HepG2 (cell line): ENCODE measurements around the gene ARHGEF4. TPM values are rescaled to one million over a fixed set of nuclear protein-coding genes. Genes with fewer than 3 reads are reported as not detected.

Experiments
- ARNTL ChIP-seq: sonication (generic); formaldehyde crosslinking; IDR thresholded peaks from 2 replicates; pipeline ENCODE4 v1.4.0; 2020; ENCODE audit warnings: mild to moderate bottlenecking, missing genetic modification reagents
- DMAP1 ChIP-seq: IDR thresholded peaks from 2 replicates; pipeline ENCODE4 v1.6.1; 2016
- HES4 ChIP-seq: sonication (generic); formaldehyde crosslinking; IDR thresholded peaks from 2 replicates; pipeline ENCODE4 v1.9.0; 2021; ENCODE audit warnings: mild to moderate bottlenecking, missing genetic modification reagents, borderline replicate concordance
- ISL2 ChIP-seq: sonication (generic); formaldehyde crosslinking; IDR thresholded peaks from 2 replicates; pipeline ENCODE4 v1.5.0; 2020; ENCODE audit warnings: missing genetic modification reagents
- KAT8 ChIP-seq: IDR thresholded peaks from 2 replicates; pipeline ENCODE4 v1.6.1; 2016; ENCODE audit warnings: missing genetic modification reagents, missing compliant biosample characterization
- KDM5A ChIP-seq: fragments of 200-600 bp; sonication (generic); IDR thresholded peaks from 2 replicates; pipeline ENCODE4 v1.7.0; 2018; ENCODE audit warnings: antibody characterized with exemption, mild to moderate bottlenecking, low read length, borderline replicate concordance
- MAF1 ChIP-seq: sonication (generic); formaldehyde crosslinking; IDR thresholded peaks from 2 replicates; pipeline ENCODE4 v1.5.0; 2020; ENCODE audit warnings: missing genetic modification reagents, borderline replicate concordance
- NFE2 ChIP-seq: sonication (generic); formaldehyde crosslinking; IDR thresholded peaks from 2 replicates; pipeline ENCODE4 v1.4.0; 2020; ENCODE audit warnings: missing genetic modification reagents
- RARA ChIP-seq: IDR thresholded peaks from 2 replicates; pipeline ENCODE4 v1.6.1; 2016; ENCODE audit warnings: missing genetic modification reagents, missing compliant biosample characterization
- RBAK ChIP-seq: sonication (generic); formaldehyde crosslinking; IDR thresholded peaks from 2 replicates; pipeline ENCODE4 v1.5.1; 2020; ENCODE audit warnings: mild to moderate bottlenecking, missing genetic modification reagents
- RORA ChIP-seq: sonication (generic); formaldehyde crosslinking; IDR thresholded peaks from 2 replicates; pipeline ENCODE4 v1.5.0; 2020; ENCODE audit warnings: mild to moderate bottlenecking, missing genetic modification reagents, moderate library complexity
- SALL2 ChIP-seq: sonication (generic); formaldehyde crosslinking; IDR thresholded peaks from 2 replicates; pipeline ENCODE4 v1.8.1; 2023; ENCODE audit warnings: mild to moderate bottlenecking, missing genetic modification reagents, inconsistent platforms
- SAP130 ChIP-seq: IDR thresholded peaks from 2 replicates; pipeline ENCODE4 v1.6.1; 2016; ENCODE audit warnings: low read depth
- SIX1 ChIP-seq: sonication (generic); formaldehyde crosslinking; IDR thresholded peaks from 2 replicates; pipeline ENCODE4 v1.4.0; 2020; ENCODE audit warnings: missing genetic modification reagents, borderline replicate concordance
- U2AF2 ChIP-seq: fragments of 200-400 bp; formaldehyde crosslinking; IDR thresholded peaks from 2 replicates; pipeline ENCODE4 v1.6.1; 2017; ENCODE audit warnings: low read depth, mild to moderate bottlenecking, low read length
- ZFP62 ChIP-seq: sonication (generic); formaldehyde crosslinking; IDR thresholded peaks from 2 replicates; pipeline ENCODE4 v1.4.0; 2020; ENCODE audit warnings: missing genetic modification reagents
- ZNF101 ChIP-seq: sonication (generic); formaldehyde crosslinking; IDR thresholded peaks from 2 replicates; pipeline ENCODE4 v1.4.0; 2020; ENCODE audit warnings: mild to moderate bottlenecking, low read depth, missing genetic modification reagents, borderline replicate concordance
- ZNF12 ChIP-seq: sonication (generic); formaldehyde crosslinking; IDR thresholded peaks from 2 replicates; pipeline ENCODE4 v1.5.0; 2020; ENCODE audit warnings: missing genetic modification reagents
- ZNF3 ChIP-seq: IDR thresholded peaks from 2 replicates; pipeline ENCODE4 v1.7.0; 2017; ENCODE audit warnings: inconsistent platforms
- ZNF33A ChIP-seq: sonication (generic); formaldehyde crosslinking; IDR thresholded peaks from 2 replicates; pipeline ENCODE4 v1.5.1; 2020; ENCODE audit warnings: missing genetic modification reagents, mild to moderate bottlenecking, moderate library complexity, borderline replicate concordance
- ZNF768 ChIP-seq: sonication (generic); formaldehyde crosslinking; IDR thresholded peaks from 2 replicates; pipeline ENCODE4 v1.4.0; 2020; ENCODE audit warnings: missing genetic modification reagents
- polyA plus RNA-seq, 8 experiments: library from polyadenylated mRNA; depleted of rRNA in 3 of 8; stranded (reverse) in 7 of 8; unstranded in 1 of 8; fragments of >200 nt; fragmentation: Illumina TruSeq in 4 of 8; extraction: Trizol in 4 of 8; gene quantifications; 2 replicates each; pipeline versions ENCODE4 v1.2.1 to v1.2.3, GENCODE V29; 2011 to 2016; ENCODE audit warnings: low read depth in 4 of 8, missing spikeins in 1 of 8, mixed read lengths in 1 of 8; ENCODE audit not compliant: insufficient read depth in 1 of 8
- total RNA-seq, 5 experiments: library from RNA; depleted of rRNA; stranded (reverse); fragments of >200 nt; fragmentation: Illumina TruSeq; extraction: Trizol; gene quantifications; 2 replicates each; pipeline ENCODE4 v1.2.3, GENCODE V29; 2016; ENCODE audit warnings: low read depth in 1 of 5
- TF ChIP-seq, protein P1 (sequence below): sonication (generic); formaldehyde crosslinking; IDR thresholded peaks from 2 replicates; pipeline ENCODE4 v1.5.0; 2020; ENCODE audit warnings: missing genetic modification reagents, mild to moderate bottlenecking, borderline replicate concordance
- TF ChIP-seq, protein P2 (sequence below): sonication (generic); formaldehyde crosslinking; IDR thresholded peaks from 2 replicates; pipeline ENCODE4 v1.9.0; 2022; ENCODE audit warnings: low read depth, missing genetic modification reagents
- TF ChIP-seq, protein P3 (sequence below): sonication (generic); formaldehyde crosslinking; IDR thresholded peaks from 2 replicates; pipeline ENCODE4 v1.4.0; 2020; ENCODE audit warnings: mild to moderate bottlenecking, missing genetic modification reagents
- TF ChIP-seq, protein P4 (sequence below): IDR thresholded peaks from 2 replicates; pipeline ENCODE4 v1.6.1; 2018; ENCODE audit warnings: missing genetic modification reagents, mild to moderate bottlenecking, missing compliant biosample characterization

ARHGEF4 gene
- total and polyA plus RNA-seq, 2 of the 13 experiments (the other 11 are each of a cell fraction or from before 2014, with no cell fraction given): 0.11 to 0.13 TPM

DNA sequence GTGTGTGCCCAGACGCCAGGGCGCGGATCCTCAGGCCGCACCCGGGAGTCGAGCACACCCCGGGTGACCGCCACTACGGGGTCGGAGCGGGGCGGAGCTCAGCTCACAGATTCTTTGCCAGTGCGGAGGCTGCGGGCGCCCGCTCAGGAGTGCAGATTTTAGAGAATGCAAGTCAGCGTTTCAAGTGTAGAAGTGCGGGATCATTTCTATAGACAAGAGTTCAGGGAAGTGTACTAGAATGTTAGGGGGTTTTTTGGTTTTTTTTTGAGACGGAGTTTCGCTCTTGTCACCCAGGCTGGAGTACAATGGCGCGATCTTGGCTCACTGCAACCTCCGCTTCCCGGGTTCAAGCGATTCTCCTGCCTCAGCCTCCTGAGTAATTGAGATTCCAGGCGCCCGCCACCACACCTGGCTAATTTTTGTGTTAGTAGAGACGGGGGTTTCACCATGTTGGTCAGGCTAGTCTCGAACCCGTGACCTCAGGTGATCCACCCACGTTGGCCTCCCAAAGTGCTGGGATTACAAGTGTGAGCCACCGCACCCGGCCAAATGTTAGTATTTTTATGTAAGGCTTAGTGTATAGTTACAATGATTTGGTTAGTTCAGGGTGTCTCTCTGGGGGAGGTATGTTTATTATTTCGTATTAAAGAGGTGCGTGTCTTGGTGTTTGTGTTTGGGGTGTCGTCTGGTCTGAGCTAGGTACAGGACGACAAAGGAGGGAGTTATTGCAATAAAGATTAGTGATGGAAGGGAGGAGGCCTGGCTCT lies 257.2 kb downstream of the ARHGEF4 start (continued):
- no peak for TF ChIP-seq ZNF33A (CRISPR knock-in tag)
- TF ChIP-seq, protein P1, sequence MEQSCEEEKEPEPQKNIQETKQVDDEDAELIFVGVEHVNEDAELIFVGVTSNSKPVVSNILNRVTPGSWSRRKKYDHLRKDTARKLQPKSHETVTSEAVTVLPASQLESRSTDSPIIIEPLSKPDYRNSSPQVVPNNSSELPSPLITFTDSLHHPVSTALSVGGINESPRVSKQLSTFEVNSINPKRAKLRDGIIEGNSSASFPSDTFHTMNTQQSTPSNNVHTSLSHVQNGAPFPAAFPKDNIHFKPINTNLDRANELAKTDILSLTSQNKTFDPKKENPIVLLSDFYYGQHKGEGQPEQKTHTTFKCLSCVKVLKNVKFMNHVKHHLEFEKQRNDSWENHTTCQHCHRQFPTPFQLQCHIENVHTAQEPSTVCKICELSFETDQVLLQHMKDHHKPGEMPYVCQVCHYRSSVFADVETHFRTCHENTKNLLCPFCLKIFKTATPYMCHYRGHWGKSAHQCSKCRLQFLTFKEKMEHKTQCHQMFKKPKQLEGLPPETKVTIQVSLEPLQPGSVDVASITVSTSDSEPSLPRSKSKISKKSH (CRISPR knock-in tag): no peak
- TF ChIP-seq, protein P2, sequence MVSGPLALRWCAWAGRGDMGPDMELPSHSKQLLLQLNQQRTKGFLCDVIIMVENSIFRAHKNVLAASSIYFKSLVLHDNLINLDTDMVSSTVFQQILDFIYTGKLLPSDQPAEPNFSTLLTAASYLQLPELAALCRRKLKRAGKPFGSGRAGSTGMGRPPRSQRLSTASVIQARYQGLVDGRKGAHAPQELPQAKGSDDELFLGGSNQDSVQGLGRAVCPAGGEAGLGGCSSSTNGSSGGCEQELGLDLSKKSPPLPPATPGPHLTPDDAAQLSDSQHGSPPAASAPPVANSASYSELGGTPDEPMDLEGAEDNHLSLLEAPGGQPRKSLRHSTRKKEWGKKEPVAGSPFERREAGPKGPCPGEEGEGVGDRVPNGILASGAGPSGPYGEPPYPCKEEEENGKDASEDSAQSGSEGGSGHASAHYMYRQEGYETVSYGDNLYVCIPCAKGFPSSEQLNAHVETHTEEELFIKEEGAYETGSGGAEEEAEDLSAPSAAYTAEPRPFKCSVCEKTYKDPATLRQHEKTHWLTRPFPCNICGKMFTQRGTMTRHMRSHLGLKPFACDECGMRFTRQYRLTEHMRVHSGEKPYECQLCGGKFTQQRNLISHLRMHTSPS: no peak
- TF ChIP-seq ARNTL (CRISPR knock-in tag): no peak
- TF ChIP-seq ZNF768 (CRISPR knock-in tag): no peak
- no peak for TF ChIP-seq MAF1 (CRISPR knock-in tag)
- no peak for TF ChIP-seq RARA (CRISPR knock-in tag)
- 0 out of 2 replicates have a peak, but pooled peaks have one; percentile 1 for TF ChIP-seq ISL2 (CRISPR knock-in tag)
- no peak for TF ChIP-seq ZNF12 (CRISPR knock-in tag)
- peak; percentile 52; the same call in 1 of the 2 replicates for TF ChIP-seq KDM5A
- TF ChIP-seq SAP130 (CRISPR knock-in tag): peak; percentile 6
- TF ChIP-seq RORA (CRISPR knock-in tag): peak; percentile 63; the same call in 1 of the 2 replicates
- TF ChIP-seq, protein P3, sequence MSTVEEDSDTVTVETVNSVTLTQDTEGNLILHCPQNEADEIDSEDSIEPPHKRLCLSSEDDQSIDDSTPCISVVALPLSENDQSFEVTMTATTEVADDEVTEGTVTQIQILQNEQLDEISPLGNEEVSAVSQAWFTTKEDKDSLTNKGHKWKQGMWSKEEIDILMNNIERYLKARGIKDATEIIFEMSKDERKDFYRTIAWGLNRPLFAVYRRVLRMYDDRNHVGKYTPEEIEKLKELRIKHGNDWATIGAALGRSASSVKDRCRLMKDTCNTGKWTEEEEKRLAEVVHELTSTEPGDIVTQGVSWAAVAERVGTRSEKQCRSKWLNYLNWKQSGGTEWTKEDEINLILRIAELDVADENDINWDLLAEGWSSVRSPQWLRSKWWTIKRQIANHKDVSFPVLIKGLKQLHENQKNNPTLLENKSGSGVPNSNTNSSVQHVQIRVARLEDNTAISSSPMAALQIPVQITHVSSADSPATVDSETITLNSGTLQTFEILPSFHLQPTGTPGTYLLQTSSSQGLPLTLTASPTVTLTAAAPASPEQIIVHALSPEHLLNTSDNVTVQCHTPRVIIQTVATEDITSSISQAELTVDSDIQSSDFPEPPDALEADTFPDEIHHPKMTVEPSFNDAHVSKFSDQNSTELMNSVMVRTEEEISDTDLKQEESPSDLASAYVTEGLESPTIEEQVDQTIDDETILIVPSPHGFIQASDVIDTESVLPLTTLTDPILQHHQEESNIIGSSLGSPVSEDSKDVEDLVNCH: no peak
- no peak for TF ChIP-seq RBAK (CRISPR knock-in tag)
- TF ChIP-seq NFE2 (CRISPR knock-in tag): no peak
- TF ChIP-seq DMAP1: 0 out of 2 replicates have a peak, but pooled peaks have one; percentile 27
- TF ChIP-seq SALL2: no peak
- TF ChIP-seq ZNF101: no peak
- TF ChIP-seq HES4 (CRISPR knock-in tag): no peak
- TF ChIP-seq ZNF3: no peak
- TF ChIP-seq ZFP62 (CRISPR knock-in tag): no peak
- peak; percentile 16; the same call in 1 of the 2 replicates for TF ChIP-seq KAT8 (CRISPR knock-in tag)
- TF ChIP-seq U2AF2: no peak
- TF ChIP-seq SIX1 (CRISPR knock-in tag): no peak
- TF ChIP-seq, protein P4, sequence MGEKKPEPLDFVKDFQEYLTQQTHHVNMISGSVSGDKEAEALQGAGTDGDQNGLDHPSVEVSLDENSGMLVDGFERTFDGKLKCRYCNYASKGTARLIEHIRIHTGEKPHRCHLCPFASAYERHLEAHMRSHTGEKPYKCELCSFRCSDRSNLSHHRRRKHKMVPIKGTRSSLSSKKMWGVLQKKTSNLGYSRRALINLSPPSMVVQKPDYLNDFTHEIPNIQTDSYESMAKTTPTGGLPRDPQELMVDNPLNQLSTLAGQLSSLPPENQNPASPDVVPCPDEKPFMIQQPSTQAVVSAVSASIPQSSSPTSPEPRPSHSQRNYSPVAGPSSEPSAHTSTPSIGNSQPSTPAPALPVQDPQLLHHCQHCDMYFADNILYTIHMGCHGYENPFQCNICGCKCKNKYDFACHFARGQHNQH: peak; percentile 24; the same call in 1 of the 2 replicates
